Measurements from ENCODE around the gene MAJIN. TPM values are rescaled to one million over a fixed set of nuclear protein-coding genes. Genes with fewer than 3 reads are reported as not detected.

MAJIN gene
- total and polyA plus RNA-seq, 10 of the 15 experiments (the other 5 are each of a cell fraction or from before 2014, with no cell fraction given): 0.10 TPM; not detected in 9

GRCh38 chr11:64920124-64920523 is 51.8 kb downstream of the MAJIN start:
- CTCF ChIA-PET: interaction anchor here (1.0 kb wide), 1 partner anchor 69 kb away, joined by 3 read pairs; no protein-coding TSS in a partner anchor
- Histone ChIP-seq H3K4me1 (ENCODE audit: control insufficient read depth, insufficient read depth, low read length) (peaks cover 12% of the 10 kb centered on the region), H3K79me2 (ENCODE audit: control insufficient read depth, insufficient read depth, low read length) (peaks cover 11% of the 10 kb centered on the region), H4K20me1 (ENCODE audit: control insufficient read depth, insufficient read depth) (no peaks in the 10 kb centered on the region), H2AFZ (ENCODE audit: control insufficient read depth, low read depth, low read length) (no peak overlapping the region; the same call in 1 of the 2 replicates), H3K27me3 (replicated peaks in 1 of 2; ENCODE audit: control insufficient read depth in 2 of 2, insufficient read depth in 2 of 2, low read length in 1 of 2) (no peaks in the 10 kb centered on the region), H3K4me2 (ENCODE audit: control insufficient read depth, insufficient read depth) (no peak overlapping the region), H3K4me3 (no peak overlapping the region), H3K9ac (ENCODE audit: control insufficient read depth, insufficient read depth, low read length) (no peak overlapping the region), H3K27ac (ENCODE audit: control insufficient read depth, insufficient read depth) (no peak overlapping the region), H3K9me3 (replicated peaks; ENCODE audit: control insufficient read depth, insufficient read depth, low read length) (no peaks in the 10 kb centered on the region), H3K36me3 (ENCODE audit: control insufficient read depth in 2 of 2, insufficient read depth in 2 of 2, low read length in 1 of 2) (no peaks in the 10 kb centered on the region)
- RAD21 ChIA-PET (ENCODE audit: unreplicated experiment): no interaction called here
- no peak for FAIRE-seq
- SMC1A ChIA-PET (ENCODE audit: uncharacterized antibody, unreplicated experiment): interaction anchor here (1.3 kb wide), 1 partner anchor 24 kb away, joined by 4 read pairs; no protein-coding TSS in a partner anchor
- no TSS peak for BruUV-seq (replicated peaks)
- intact Hi-C loops (cut with micrococcal nuclease; ENCODE audit: unreplicated experiment): no loop called here
- TF ChIP-seq ZNF592 (IDR thresholded peaks at IDR 0.05): no peak
- TF ChIP-seq HDGF (IDR thresholded peaks at IDR 0.05): no peak
- no peak for TF ChIP-seq CEBPB (IDR thresholded peaks at IDR 0.05; ENCODE audit: borderline replicate concordance in 1 of 2, low read depth in 2 of 2, low read length in 2 of 2)
- TF ChIP-seq NR2C2 (IDR thresholded peaks at IDR 0.05; ENCODE audit: borderline replicate concordance, control insufficient read depth, insufficient read length, low read depth): no peak
- no peak for TF ChIP-seq FOS (IDR thresholded peaks at IDR 0.05; ENCODE audit: borderline replicate concordance, extremely low read depth, insufficient read length)
- TF ChIP-seq NFXL1 (IDR thresholded peaks at IDR 0.05; ENCODE audit: borderline replicate concordance): no peak
- TF ChIP-seq ZNF274 (IDR thresholded peaks at IDR 0.05; ENCODE audit: insufficient read depth, insufficient read length): no peak
- no peak for TF ChIP-seq CBX5 (IDR thresholded peaks at IDR 0.05; ENCODE audit: low read depth)
- TF ChIP-seq SREBF1 (IDR thresholded peaks at IDR 0.05; ENCODE audit: low read length): no peak
- TF ChIP-seq EGR1 (IDR thresholded peaks at IDR 0.05; ENCODE audit: borderline replicate concordance in 1 of 2, low read depth in 2 of 2, low read length in 2 of 2): no peak
- POLR2A ChIA-PET: interaction anchor here (0.6 kb wide), 1 partner anchor 68 kb away, joined by 3 read pairs; no protein-coding TSS in a partner anchor
- ATAC-seq: no peak
- in situ Hi-C loops (cut with MboI): no loop called here
- WGBS (ENCODE audit: insufficient coverage, insufficient replicate concordance, low lambda C conversion rate, missing lambda C conversion rate): 44% methylated on average over 2 of the region's 2 CpGs
- no peak for DNase-seq (ENCODE audit: low read depth, low spot score)
